GM21528 (cell line): ENCODE measurements around the gene LGALS9B.
"Not testable (repeated sequence)": the region's sequence is repeated elsewhere in the genome, so short reads cannot be mapped to it uniquely, and the experiment has no call there.

Experiments
- ATAC-seq: cut with Tn5 transposase; IDR thresholded peaks from one replicate; pipeline ENCODE4 v1.9.1; 2021; ENCODE audit warnings: mild to moderate bottlenecking, moderate library complexity; ENCODE audit not compliant: unreplicated experiment, low FRiP score

LGALS9B gene

DNA sequence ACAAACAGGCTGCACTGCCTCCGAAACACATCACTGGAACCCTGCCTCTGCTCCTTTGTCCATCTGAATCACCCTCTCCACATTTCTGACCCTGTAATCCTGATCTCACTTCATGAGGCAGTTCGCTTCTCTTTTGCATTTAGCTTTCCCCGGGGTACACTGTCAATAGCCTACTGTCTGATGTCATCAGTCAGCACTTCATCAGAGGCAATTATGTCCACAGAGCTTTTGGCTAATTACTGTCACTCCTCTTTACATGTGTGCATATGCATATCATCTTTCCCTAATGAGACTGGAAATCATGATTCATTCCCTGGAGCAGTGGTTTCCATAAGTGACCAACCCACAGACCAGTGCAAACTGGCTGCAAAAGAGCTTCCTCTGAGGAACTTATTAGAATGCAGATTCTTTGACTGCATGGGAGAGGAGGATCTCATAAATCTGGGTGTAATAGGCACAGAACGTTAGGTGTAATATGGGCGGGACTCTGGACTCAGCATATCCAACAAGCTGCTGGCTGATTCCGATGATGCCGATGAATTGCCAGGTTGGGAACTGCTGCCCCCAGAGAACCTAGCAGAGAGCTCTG is 49.8 kb downstream of the LGALS9B start:
- not testable (repeated sequence) for ATAC-seq

DNA sequence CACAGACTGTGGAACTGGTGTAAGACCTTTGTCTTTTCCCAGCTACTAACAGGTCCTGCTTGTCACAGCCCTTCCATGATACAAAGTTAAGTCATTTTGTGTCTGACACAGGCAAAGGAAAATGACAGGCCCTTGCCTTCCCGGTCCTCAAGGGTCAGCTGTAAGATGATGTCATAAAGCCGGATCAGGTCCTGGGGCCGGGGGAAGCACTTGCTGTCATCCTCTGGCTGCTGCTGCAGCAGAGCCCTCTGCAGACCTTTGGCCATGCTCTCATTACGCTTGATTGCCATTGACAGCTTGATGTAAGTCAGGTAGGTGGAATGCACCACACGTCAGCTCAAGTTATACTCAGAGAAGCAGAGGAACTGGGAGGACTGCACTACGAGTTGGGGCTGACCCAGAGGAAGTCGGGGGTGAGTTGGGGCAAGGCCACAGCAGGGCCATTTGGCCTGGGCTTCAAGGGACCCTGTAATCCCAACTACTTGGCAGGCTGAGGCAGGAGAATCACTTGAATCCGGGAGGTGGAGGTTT is 50.9 kb downstream of the LGALS9B start:
- ATAC-seq, result not testable (repeated sequence)

DNA sequence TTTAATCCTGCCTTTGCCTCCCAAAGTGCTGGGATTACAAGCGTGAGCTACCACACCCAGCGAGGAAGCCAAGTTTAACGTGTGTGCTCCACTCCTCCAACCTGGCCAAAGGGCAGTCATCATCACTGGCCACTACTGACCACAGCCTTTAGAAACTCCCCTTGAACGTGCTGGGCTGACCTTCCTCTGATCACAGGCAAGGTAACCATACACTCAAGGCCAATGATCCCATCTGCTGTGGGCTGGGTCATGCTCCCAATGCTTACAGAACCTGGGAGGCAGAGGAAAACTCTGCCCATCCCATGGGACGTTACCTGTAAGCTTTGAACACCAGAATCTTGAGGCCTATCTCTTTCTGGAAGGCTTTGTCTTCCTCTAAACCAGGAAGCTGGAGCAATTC is 51.9 kb downstream of the LGALS9B start:
- not testable (repeated sequence) for ATAC-seq

DNA sequence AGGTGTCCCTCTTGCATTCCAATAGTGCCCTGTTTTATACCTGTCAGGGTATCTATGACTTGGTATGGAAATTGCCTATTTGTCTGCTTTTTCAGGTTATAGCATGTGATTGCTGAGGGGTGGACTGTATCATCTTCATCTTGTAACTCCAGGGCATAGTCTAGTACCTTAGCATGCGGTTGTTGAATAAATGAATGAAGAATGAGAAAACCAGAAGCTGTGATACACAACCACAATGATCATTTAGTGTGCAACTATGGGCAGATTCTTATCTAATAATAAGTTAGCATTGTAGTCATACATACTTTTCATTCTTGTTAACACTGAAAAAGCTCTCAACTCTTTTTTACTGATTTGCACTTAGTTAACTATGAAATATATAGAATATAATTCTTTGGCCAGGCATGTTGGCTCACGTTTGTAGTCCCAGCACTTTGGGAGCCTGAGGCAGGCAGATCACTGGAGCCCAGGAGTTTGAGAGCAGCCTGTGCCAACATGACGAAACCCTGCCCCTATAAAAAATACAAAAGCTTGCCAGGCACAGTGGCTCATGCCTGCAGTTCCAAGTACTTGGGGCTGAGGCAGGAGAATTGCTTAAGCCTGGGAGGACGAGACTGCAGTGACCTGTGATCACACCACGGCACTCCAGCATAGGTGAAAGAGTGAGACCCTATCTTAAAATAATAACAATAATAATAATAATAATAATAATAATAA is 65.9 kb downstream of the LGALS9B start:
- not testable (repeated sequence) for ATAC-seq

DNA sequence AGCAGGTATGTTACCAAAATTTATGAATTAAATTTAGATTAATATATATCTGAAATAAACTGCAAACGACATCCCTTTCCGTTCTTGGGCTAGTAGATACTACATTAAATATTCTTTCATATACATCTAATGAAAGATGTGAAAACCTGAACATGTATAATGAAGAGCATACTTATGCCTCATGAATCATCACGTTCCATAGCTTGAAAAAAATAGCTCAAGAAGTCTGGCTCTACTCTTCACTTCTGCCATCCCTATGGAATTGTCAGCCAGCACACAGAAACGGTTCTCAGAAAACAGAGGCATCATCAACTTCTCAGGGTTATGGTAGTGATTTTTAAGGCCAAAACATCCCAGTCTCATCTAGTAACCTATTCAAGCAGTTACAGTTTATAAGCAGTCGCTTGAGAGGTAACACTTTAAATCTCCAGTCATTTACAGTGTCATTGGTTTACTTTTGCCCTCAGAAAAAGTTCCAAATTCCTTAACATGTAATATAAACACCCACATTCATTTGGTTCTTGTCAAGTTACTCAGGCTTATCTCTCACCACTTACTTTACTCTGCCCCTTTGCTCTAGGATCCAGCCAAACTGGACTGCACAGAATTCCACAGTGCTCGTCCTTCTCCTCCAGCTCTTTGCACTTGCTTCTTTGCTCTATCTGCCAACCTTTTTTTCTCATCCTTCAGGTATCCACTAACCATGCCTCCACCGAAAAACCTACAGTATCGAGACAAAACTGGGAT is 66.6 kb downstream of the LGALS9B start:
- not testable (repeated sequence) for ATAC-seq
